Activated CD8-positive, alpha-beta T cell treated with anti-CD3 and anti-CD28 coated beads, Interleukin-2, amount 10 ng/mL, durations not matched to agents 7 days and 5 days (primary cell): Measurements from ENCODE around the gene OR52B4. TPM values are rescaled to one million over a fixed set of nuclear protein-coding genes. Genes with fewer than 3 reads are reported as not detected.
"Not testable (repeated sequence)": the region's sequence is repeated elsewhere in the genome, so short reads cannot be mapped to it uniquely, and the experiment has no call there.

Experiments used
- ATAC-seq: fragments of 150-1000 bp; cut with Tn5 transposase; one replicate; pipeline ENCODE4 v1.10.0; 2021; ENCODE audit warnings: moderate library complexity
- CTCF ChIA-PET: fragments of 350-600 bp; sonication (Branson Sonifier 250); formaldehyde crosslinking; loops from one replicate; lab custom pipeline; 2021; ENCODE audit warnings: antibody characterized with exemption; lab: Charles Lee
- POLR2A ChIA-PET: fragments of 350-600 bp; sonication (Branson Sonifier 250); formaldehyde crosslinking; loops from one replicate; lab custom pipeline; 2021; ENCODE audit warnings: antibody characterized with exemption; lab: Charles Lee
- DNase-seq: peaks from one replicate; pipeline ENCODE4 v3.0.0-alpha.2; 2020
- H3K27ac Mint-ChIP-seq: one replicate; pipeline ENCODE4 v1.8.0; 2021; ENCODE audit warnings: mild to moderate bottlenecking, mixed read lengths
- H3K27me3 Mint-ChIP-seq: one replicate; pipeline ENCODE4 v1.8.0; 2021; ENCODE audit warnings: low read depth, mixed read lengths
- H3K36me3 Mint-ChIP-seq: one replicate; pipeline ENCODE4 v1.8.0; 2021; ENCODE audit warnings: low read depth, mixed read lengths
- H3K4me1 Mint-ChIP-seq: one replicate; pipeline ENCODE4 v1.8.0; 2021; ENCODE audit warnings: low read depth, mixed read lengths
- H3K4me3 Mint-ChIP-seq: one replicate; pipeline ENCODE4 v1.8.0; 2021; ENCODE audit warnings: mild to moderate bottlenecking, mixed read lengths
- H3K9me3 Mint-ChIP-seq: one replicate; pipeline ENCODE4 v1.8.0; 2022; ENCODE audit warnings: mixed read lengths; ENCODE audit not compliant: insufficient read depth
- total RNA-seq, 2 experiments: library from RNA; stranded (reverse); gene quantifications; one replicate each; pipeline ENCODE4 v1.2.3, GENCODE V29; 2021

Gene OR52B4
- total RNA-seq: not detected

- no peaks in the 10 kb centered on the region for H3K36me3 Mint-ChIP-seq
- no peak for DNase-seq
- peaks cover 12% of the 10 kb centered on the region for H3K27me3 Mint-ChIP-seq
- no peaks in the 10 kb centered on the region for H3K4me1 Mint-ChIP-seq
- H3K27ac Mint-ChIP-seq: no peak within 1 kb of the TSS
- ChIA-PET POLR2A (no interaction called here), CTCF (no interaction called here)
- H3K4me3 Mint-ChIP-seq: no peak within 1 kb of the TSS
- ATAC-seq: no peak
- H3K9me3 Mint-ChIP-seq: no peaks in the 10 kb centered on the region
Observed at GRCh38 chr11:4368286-4368685, at the start of gene OR52B4. OR52B4 (minus strand) TSS chr11:4368386; CDS start chr11:4368295, 91 bp downstream.

- DNase-seq: no peak
- H3K36me3 Mint-ChIP-seq: no peaks in the 10 kb centered on the region
- no peaks in the 10 kb centered on the region for H3K4me1 Mint-ChIP-seq
- ATAC-seq: no peak
- no peaks in the 10 kb centered on the region for H3K9me3 Mint-ChIP-seq
- H3K27ac Mint-ChIP-seq: no peak overlapping the region
- CTCF ChIA-PET: no interaction called here
- H3K4me3 Mint-ChIP-seq: no peak overlapping the region
- POLR2A ChIA-PET: no interaction called here
- H3K27me3 Mint-ChIP-seq: peaks cover 4% of the 10 kb centered on the region
Observed at GRCh38 chr11:4416816-4417215, 48.6 kb upstream of the OR52B4 start.

DNA sequence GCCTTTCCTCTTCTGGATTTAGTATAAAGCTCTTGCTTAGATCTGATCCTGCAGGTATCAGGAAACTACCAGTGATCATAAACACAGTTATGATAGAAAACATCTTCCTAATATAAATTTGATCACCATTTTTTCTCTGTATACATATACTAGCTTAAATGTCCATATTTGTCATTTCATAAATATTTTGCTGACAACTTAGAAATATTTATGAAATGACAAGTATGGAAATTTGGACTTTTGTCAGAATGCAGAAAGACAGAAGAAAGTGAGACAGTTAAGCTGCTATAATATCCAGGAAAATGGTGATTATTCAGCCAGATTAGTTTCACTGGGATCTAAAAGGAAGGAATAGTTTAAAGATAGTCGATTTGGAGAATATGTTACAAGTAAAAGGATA is 48.1 kb upstream of the OR52B4 start:
- CTCF ChIA-PET: no interaction called here
- Mint-ChIP-seq H3K4me3 (no peak overlapping the region), H3K9me3 (no peaks in the 10 kb centered on the region), H3K27me3 (peaks cover 4% of the 10 kb centered on the region), H3K36me3 (no peaks in the 10 kb centered on the region), H3K27ac (no peak overlapping the region), H3K4me1 (no peaks in the 10 kb centered on the region)
- POLR2A ChIA-PET: no interaction called here
- DNase-seq: no peak
- ATAC-seq: no peak

DNA sequence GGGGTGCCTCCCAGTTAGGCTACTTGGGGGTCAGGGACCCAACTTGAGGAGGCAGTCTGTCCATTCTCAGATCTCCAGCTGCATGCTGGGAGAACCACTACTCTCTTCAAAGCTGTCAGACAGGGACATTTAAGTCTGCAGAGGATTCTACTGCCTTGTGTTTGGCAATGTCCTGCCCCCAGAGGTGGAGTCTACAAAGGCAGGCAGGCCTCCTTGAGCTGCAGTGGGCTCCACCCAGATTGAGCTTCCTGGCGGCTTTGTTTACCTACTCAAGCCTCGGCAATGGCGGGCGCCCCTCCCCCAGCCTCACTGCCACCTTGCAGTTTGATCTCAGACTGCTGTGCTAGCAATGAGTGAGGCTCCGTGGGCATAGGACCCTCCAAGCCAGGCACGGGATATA is 38.0 kb upstream of the OR52B4 start:
- H3K9me3 Mint-ChIP-seq, H3K27ac Mint-ChIP-seq, H3K4me1 Mint-ChIP-seq, H3K36me3 Mint-ChIP-seq, CTCF ChIA-PET, DNase-seq, POLR2A ChIA-PET, ATAC-seq, H3K4me3 Mint-ChIP-seq: not testable (repeated sequence)
- peaks cover 24% of the 10 kb centered on the region for H3K27me3 Mint-ChIP-seq

DNA sequence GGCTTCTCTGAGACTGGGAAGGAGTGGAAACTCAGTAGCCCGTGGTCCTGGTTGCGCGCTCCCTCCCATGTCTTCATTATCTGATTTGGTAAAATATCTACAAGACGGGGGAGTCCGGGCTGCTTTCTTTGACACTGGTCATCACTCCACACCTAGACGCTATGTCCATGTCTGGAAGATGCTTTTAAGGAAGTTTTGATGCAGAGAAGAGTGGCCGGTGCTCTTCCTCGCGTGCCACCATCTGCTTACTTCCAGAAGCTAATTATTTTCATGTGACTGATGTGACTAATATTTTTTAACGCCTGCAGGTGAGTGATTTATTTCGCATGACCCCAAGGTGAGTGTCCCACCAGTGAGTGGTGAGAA is 25.7 kb upstream of the OR52B4 start:
- H3K27me3 Mint-ChIP-seq: peaks cover 2% of the 10 kb centered on the region

GRCh38 chr11:4393209-4393857 is 25.1 kb upstream of the OR52B4 start, which contains the start of gene TRIM21:
TRIM21 (minus strand) TSS chr11:4393702; CDS start chr11:4390409, 3,293 bp downstream.
- Mint-ChIP-seq H3K4me3 (peak within 1 kb of the TSS; percentile 92), H3K4me1 (peaks cover 39% of the 10 kb centered on the region), H3K9me3 (peaks cover 8% of the 10 kb centered on the region), H3K36me3 (peaks cover 47% of the 10 kb centered on the region), H3K27me3 (peaks cover 2% of the 10 kb centered on the region), H3K27ac (peak within 1 kb of the TSS; percentile 95)
- DNase-seq (peak; percentile 95), ATAC-seq (peak; percentile 99)
- ChIA-PET CTCF (interaction anchor here (0.6 to 2.0 kb wide), 4 partner anchors 11 to 450 kb away, joined by 3 to 7 read pairs (median 4); no protein-coding TSS in a partner anchor), POLR2A (interaction anchor here (0.6 to 1.5 kb wide), 2 partner anchors 27 to 206 kb away, joined by 3 to 6 read pairs; no protein-coding TSS in a partner anchor)

More for the DNA sequence above, 25.7 kb upstream of the OR52B4 start:
- DNase-seq: no peak
- peaks cover 39% of the 10 kb centered on the region for H3K4me1 Mint-ChIP-seq
- CTCF ChIA-PET: interaction anchor here (0.6 to 2.0 kb wide), 3 partner anchors 12 to 207 kb away, joined by 3 to 7 read pairs (median 5); no protein-coding TSS in a partner anchor
- POLR2A ChIA-PET: interaction anchor here (1.5 kb wide), 1 partner anchor 207 kb away, joined by 6 read pairs; no protein-coding TSS in a partner anchor
- H3K36me3 Mint-ChIP-seq: peaks cover 42% of the 10 kb centered on the region
- H3K27ac Mint-ChIP-seq: peak overlapping the region; percentile 95
- ATAC-seq: no peak
- peaks cover 13% of the 10 kb centered on the region for H3K9me3 Mint-ChIP-seq
- H3K4me3 Mint-ChIP-seq: peak overlapping the region; percentile 92

DNA sequence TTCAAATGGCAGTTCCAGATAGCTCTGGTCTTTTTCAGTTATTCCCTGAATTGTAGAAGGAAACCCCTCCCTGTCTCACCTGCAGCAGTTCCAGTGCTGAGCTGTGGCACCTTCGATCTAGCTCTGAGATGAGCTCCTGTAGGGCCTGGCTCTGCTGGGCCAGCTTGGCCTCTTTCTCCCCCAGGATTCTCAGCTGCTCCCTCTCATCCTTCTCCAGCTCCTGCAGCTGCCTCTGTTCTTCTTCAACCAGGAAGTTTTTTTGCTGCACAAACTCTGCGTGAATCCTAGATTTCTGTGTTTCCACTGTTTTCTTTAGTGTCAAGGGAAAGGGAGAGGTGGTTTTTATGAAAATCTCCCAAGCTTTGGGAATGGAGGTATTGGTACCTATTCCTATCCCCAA is 20.0 kb upstream of the OR52B4 start:
- Mint-ChIP-seq H3K36me3 (peaks cover 91% of the 10 kb centered on the region), H3K27me3 (no peaks in the 10 kb centered on the region), H3K27ac (no peak overlapping the region), H3K9me3 (no peaks in the 10 kb centered on the region), H3K4me3 (no peak overlapping the region), H3K4me1 (peaks cover 29% of the 10 kb centered on the region)
- DNase-seq (no peak), ATAC-seq (no peak)
- ChIA-PET POLR2A (interaction anchor here (0.5 kb wide), 1 partner anchor 226 kb away, joined by 4 read pairs; no protein-coding TSS in a partner anchor), CTCF (no interaction called here)

- ChIA-PET POLR2A (interaction anchor here (0.6 kb wide), 1 partner anchor 33 kb away, joined by 4 read pairs; no protein-coding TSS in a partner anchor), CTCF (no interaction called here)
- Mint-ChIP-seq H3K36me3 (peaks cover 80% of the 10 kb centered on the region), H3K27me3 (no peaks in the 10 kb centered on the region), H3K4me3 (no peak overlapping the region), H3K4me1 (peaks cover 15% of the 10 kb centered on the region), H3K27ac (no peak overlapping the region), H3K9me3 (no peaks in the 10 kb centered on the region)
- no peak for DNase-seq
- ATAC-seq: no peak
Observed at GRCh38 chr11:4385978-4386740, 18.0 kb upstream of the OR52B4 start.

GRCh38 chr11:4381901-4382300 is 13.7 kb upstream of the OR52B4 start:
- ChIA-PET CTCF (interaction anchor here (1.6 kb wide), 1 partner anchor 12 kb away, joined by 3 read pairs; the partner anchor contains the start of gene TRIM21), POLR2A (interaction anchor here (1.6 kb wide), 1 partner anchor 10 kb away, joined by 3 read pairs; no protein-coding TSS in a partner anchor)
- ATAC-seq (no peak), DNase-seq (no peak)
- Mint-ChIP-seq H3K27ac (no peak overlapping the region), H3K36me3 (peaks cover 39% of the 10 kb centered on the region), H3K9me3 (no peaks in the 10 kb centered on the region), H3K4me3 (no peak overlapping the region), H3K27me3 (no peaks in the 10 kb centered on the region), H3K4me1 (no peaks in the 10 kb centered on the region)

GRCh38 chr11:4375431-4376140 is 7.4 kb upstream of the OR52B4 start:
- no peaks in the 10 kb centered on the region for H3K36me3 Mint-ChIP-seq
- CTCF ChIA-PET: interaction anchor here (1.2 kb wide), 1 partner anchor 188 kb away, joined by 3 read pairs; no protein-coding TSS in a partner anchor
- DNase-seq (no peak), ATAC-seq (no peak)
- H3K27ac Mint-ChIP-seq: no peak overlapping the region
- peaks cover 6% of the 10 kb centered on the region for H3K27me3 Mint-ChIP-seq
- POLR2A ChIA-PET: no interaction called here
- H3K9me3 Mint-ChIP-seq: no peaks in the 10 kb centered on the region
- H3K4me3 Mint-ChIP-seq: no peak overlapping the region
- no peaks in the 10 kb centered on the region for H3K4me1 Mint-ChIP-seq

GRCh38 chr11:4370166-4370565 is 2.0 kb upstream of the OR52B4 start:
- Mint-ChIP-seq H3K9me3 (no peaks in the 10 kb centered on the region), H3K4me1 (no peaks in the 10 kb centered on the region), H3K27me3 (peaks cover 12% of the 10 kb centered on the region), H3K27ac (no peak overlapping the region), H3K4me3 (no peak overlapping the region), H3K36me3 (no peaks in the 10 kb centered on the region)
- ChIA-PET POLR2A (no interaction called here), CTCF (no interaction called here)
- DNase-seq: no peak
- ATAC-seq: no peak
